IPS-20b (cell line): ENCODE measurements around the gene CDK14.

Source experiments
- H3K27ac ChIP-seq: one replicate; pipeline ENCODE4 v1.5.1; 2013; ENCODE audit warnings: low read length
- H3K27me3 ChIP-seq: 2 replicates; pipeline ENCODE4 v1.6.1; 2013; ENCODE audit warnings: mild to moderate bottlenecking, low read length, inconsistent platforms; ENCODE audit not compliant: insufficient read depth
- H3K36me3 ChIP-seq: 2 replicates; pipeline ENCODE4 v1.6.1; 2013; ENCODE audit warnings: low read depth, mild to moderate bottlenecking, inconsistent platforms, low read length, moderate library complexity; ENCODE audit not compliant: insufficient read depth
- H3K4me1 ChIP-seq: 2 replicates; pipeline ENCODE4 v1.6.1; 2013; ENCODE audit warnings: mild to moderate bottlenecking, control low read depth, inconsistent platforms, low read length, moderate library complexity; ENCODE audit not compliant: insufficient read depth
- H3K4me3 ChIP-seq: 2 replicates; pipeline ENCODE4 v1.5.1; 2013; ENCODE audit warnings: mild to moderate bottlenecking, low read length, inconsistent platforms
- H3K9ac ChIP-seq: 2 replicates; pipeline ENCODE4 v1.6.1; 2013; ENCODE audit warnings: low read depth, mild to moderate bottlenecking, inconsistent platforms, low read length, moderate library complexity
- H3K9me3 ChIP-seq: 2 replicates; pipeline ENCODE4 v1.6.1; 2013; ENCODE audit warnings: mild to moderate bottlenecking, low read depth, low read length, inconsistent platforms; ENCODE audit not compliant: insufficient read depth

Gene CDK14

GRCh38 chr7:90709501-90710465, 113.7 kb downstream of the CDK14 start:
- H3K36me3 ChIP-seq: no peaks in the 10 kb centered on the region
- peaks cover 9% of the 10 kb centered on the region; the same call in 1 of the 2 replicates for H3K9me3 ChIP-seq
- H3K4me1 ChIP-seq: peaks cover 34% of the 10 kb centered on the region
- no peak overlapping the region; the same call in 1 of the 2 replicates for H3K4me3 ChIP-seq
- H3K9ac ChIP-seq: peak overlapping the region; percentile 35; the same call in 1 of the 2 replicates
- H3K27ac ChIP-seq: no peak overlapping the region
- H3K27me3 ChIP-seq: no peaks in the 10 kb centered on the region

GRCh38 chr7:90710466-90710850, 114.3 kb downstream of the CDK14 start:
- peaks cover 9% of the 10 kb centered on the region; the same call in 1 of the 2 replicates for H3K9me3 ChIP-seq
- no peaks in the 10 kb centered on the region for H3K36me3 ChIP-seq
- no peak overlapping the region for H3K4me3 ChIP-seq
- H3K9ac ChIP-seq: no peak overlapping the region
- peaks cover 34% of the 10 kb centered on the region for H3K4me1 ChIP-seq
- H3K27ac ChIP-seq: no peak overlapping the region
- no peaks in the 10 kb centered on the region for H3K27me3 ChIP-seq

- H3K9ac ChIP-seq: no peak overlapping the region
- H3K27me3 ChIP-seq: no peaks in the 10 kb centered on the region
- no peaks in the 10 kb centered on the region for H3K36me3 ChIP-seq
- no peak overlapping the region for H3K27ac ChIP-seq
- H3K4me1 ChIP-seq: peaks cover 26% of the 10 kb centered on the region
- H3K4me3 ChIP-seq: no peak overlapping the region
- H3K9me3 ChIP-seq: peaks cover 9% of the 10 kb centered on the region; the same call in 1 of the 2 replicates
These were observed 117.5 kb downstream of the CDK14 start for GRCh38 chr7:90713628-90714027.

GRCh38 chr7:90715067-90715466, 118.9 kb downstream of the CDK14 start:
- Histone ChIP-seq H3K4me1 (peaks cover 15% of the 10 kb centered on the region), H3K36me3 (no peaks in the 10 kb centered on the region), H3K9ac (no peak overlapping the region), H3K27ac (no peak overlapping the region), H3K9me3 (peaks cover 9% of the 10 kb centered on the region; the same call in 1 of the 2 replicates), H3K27me3 (no peaks in the 10 kb centered on the region), H3K4me3 (no peak overlapping the region)

GRCh38 chr7:90717296-90718060, 121.4 kb downstream of the CDK14 start:
- Histone ChIP-seq H3K9ac (no peak overlapping the region), H3K27me3 (no peaks in the 10 kb centered on the region), H3K27ac (no peak overlapping the region), H3K9me3 (peaks cover 9% of the 10 kb centered on the region; the same call in 1 of the 2 replicates), H3K4me3 (no peak overlapping the region), H3K36me3 (no peaks in the 10 kb centered on the region), H3K4me1 (peaks cover 7% of the 10 kb centered on the region; the same call in 1 of the 2 replicates)

- no peaks in the 10 kb centered on the region for H3K36me3 ChIP-seq
- no peaks in the 10 kb centered on the region for H3K27me3 ChIP-seq
- H3K27ac ChIP-seq: no peak overlapping the region
- H3K4me1 ChIP-seq: no peaks in the 10 kb centered on the region; the same call in 1 of the 2 replicates
- no peak overlapping the region for H3K9ac ChIP-seq
- no peak overlapping the region for H3K4me3 ChIP-seq
- H3K9me3 ChIP-seq: peaks cover 4% of the 10 kb centered on the region; the same call in 1 of the 2 replicates
These were observed 123.0 kb downstream of the CDK14 start for GRCh38 chr7:90719155-90719554.

GRCh38 chr7:90720984-90721760, 125.1 kb downstream of the CDK14 start:
- H3K27ac ChIP-seq: no peak overlapping the region
- H3K36me3 ChIP-seq: no peaks in the 10 kb centered on the region
- H3K4me3 ChIP-seq: no peak overlapping the region
- no peaks in the 10 kb centered on the region for H3K27me3 ChIP-seq
- peaks cover 9% of the 10 kb centered on the region for H3K4me1 ChIP-seq
- H3K9me3 ChIP-seq: no peaks in the 10 kb centered on the region
- H3K9ac ChIP-seq: no peak overlapping the region

GRCh38 chr7:90721869-90722431, 125.8 kb downstream of the CDK14 start:
- Histone ChIP-seq H3K4me1 (peaks cover 14% of the 10 kb centered on the region), H3K9ac (no peak overlapping the region)

GRCh38 chr7:90723233-90723632, 127.1 kb downstream of the CDK14 start:
- H3K4me3 ChIP-seq: no peak overlapping the region
- no peaks in the 10 kb centered on the region for H3K27me3 ChIP-seq
- no peaks in the 10 kb centered on the region for H3K36me3 ChIP-seq
- peaks cover 14% of the 10 kb centered on the region for H3K4me1 ChIP-seq
- H3K9me3 ChIP-seq: no peaks in the 10 kb centered on the region
- H3K9ac ChIP-seq: no peak overlapping the region
- no peak overlapping the region for H3K27ac ChIP-seq

More at GRCh38 chr7:90721869-90722431, 125.8 kb downstream of the CDK14 start:
- H3K9me3 ChIP-seq: no peaks in the 10 kb centered on the region
- no peak overlapping the region for H3K4me3 ChIP-seq
- no peak overlapping the region for H3K27ac ChIP-seq
- H3K36me3 ChIP-seq: no peaks in the 10 kb centered on the region
- no peaks in the 10 kb centered on the region for H3K27me3 ChIP-seq

- no peaks in the 10 kb centered on the region for H3K36me3 ChIP-seq
- no peak overlapping the region for H3K9ac ChIP-seq
- no peaks in the 10 kb centered on the region for H3K9me3 ChIP-seq
- peaks cover 14% of the 10 kb centered on the region for H3K4me1 ChIP-seq
- H3K27me3 ChIP-seq: no peaks in the 10 kb centered on the region
- no peak overlapping the region for H3K27ac ChIP-seq
- H3K4me3 ChIP-seq: no peak overlapping the region
These were observed 127.7 kb downstream of the CDK14 start for GRCh38 chr7:90723866-90724265.

- H3K9ac ChIP-seq: no peak overlapping the region
- peaks cover 14% of the 10 kb centered on the region for H3K4me1 ChIP-seq
- H3K36me3 ChIP-seq: no peaks in the 10 kb centered on the region
- no peaks in the 10 kb centered on the region for H3K27me3 ChIP-seq
- peaks cover 5% of the 10 kb centered on the region; the same call in 1 of the 2 replicates for H3K9me3 ChIP-seq
- H3K27ac ChIP-seq: no peak overlapping the region
- 0 out of 2 replicates have a peak overlapping the region, but pooled peaks have one; percentile 12 for H3K4me3 ChIP-seq
These were observed 130.0 kb downstream of the CDK14 start for GRCh38 chr7:90726120-90726519.
